HEK293 (cell line): Measurements from ENCODE around the gene ZNF70.

Source experiments
- CTCF ChIA-PET: fragments of 350-600 bp; formaldehyde crosslinking; extraction: SDS; loops from one replicate; lab custom pipeline; 2021; ENCODE audit warnings: antibody characterized with exemption; lab: Yijun Ruan, JAX
- POLR2A ChIA-PET: fragments of 300-600 bp; formaldehyde crosslinking; extraction: SDS; loops from one replicate; lab custom pipeline; 2020; ENCODE audit warnings: antibody characterized with exemption, inconsistent platforms; lab: Yijun Ruan, JAX
- H3K27ac ChIP-seq: fragments of 200-500 bp; sonication (Bioruptor generic); 2 replicates; pipeline ENCODE4 v1.5.1; 2014; ENCODE audit warnings: low read depth, low read length, control low read depth, inconsistent platforms; ENCODE audit errors: extremely low read depth
- H3K36me3 ChIP-seq, 2 experiments: fragments of 200-500 bp in 1 of 2; sonication (Bioruptor generic) in 1 of 2; 1 replicate in 1 of 2; 2 replicates in 1 of 2; pipeline ENCODE4 v1.5.1; 2014 to 2017; ENCODE audit warnings: inconsistent platforms in 2 of 2, low read length in 2 of 2; ENCODE audit not compliant: control insufficient read depth in 2 of 2, insufficient read depth in 1 of 2
- H3K4me1 ChIP-seq: fragments of 200-500 bp; sonication (Bioruptor generic); 2 replicates; pipeline ENCODE4 v1.5.1; 2014; ENCODE audit warnings: mild to moderate bottlenecking, low read length, inconsistent platforms; ENCODE audit not compliant: control insufficient read depth, insufficient read depth
- H3K4me3 ChIP-seq: 2 replicates; pipeline ENCODE4 v1.5.1; 2011; ENCODE audit warnings: low read depth, mild to moderate bottlenecking, control low read depth, low read length, moderate library complexity
- H3K9me3 ChIP-seq: fragments of 200-500 bp; sonication (Bioruptor generic); 2 replicates; pipeline ENCODE4 v1.5.1; 2014; ENCODE audit warnings: low read depth, low read length, inconsistent platforms; ENCODE audit not compliant: control insufficient read depth, insufficient read depth
- EGR2 ChIP-seq: fragments of 450-650 bp; formaldehyde crosslinking; IDR thresholded peaks from 2 replicates; pipeline ENCODE4 v1.5.1; 2016; ENCODE audit warnings: low read depth, missing biosample characterization, missing genetic modification characterization
- SCRT2 ChIP-seq: fragments of 450-650 bp; formaldehyde crosslinking; IDR thresholded peaks from 2 replicates; pipeline ENCODE4 v1.5.1; 2016; ENCODE audit warnings: missing biosample characterization, missing genetic modification characterization
- ZBTB20 ChIP-seq: fragments of 450-650 bp; formaldehyde crosslinking; IDR thresholded peaks from 2 replicates; pipeline ENCODE4 v1.5.1; 2016; ENCODE audit warnings: missing biosample characterization, missing genetic modification characterization
- ZEB2 ChIP-seq: fragments of 450-650 bp; formaldehyde crosslinking; IDR thresholded peaks from 2 replicates; pipeline ENCODE4 v1.5.1; 2016; ENCODE audit warnings: missing biosample characterization, missing genetic modification characterization
- ZNF140 ChIP-seq: fragments of 450-650 bp; formaldehyde crosslinking; IDR thresholded peaks from 2 replicates; pipeline ENCODE4 v1.5.1; 2016; ENCODE audit warnings: missing biosample characterization, missing genetic modification characterization
- ZNF175 ChIP-seq: fragments of 450-650 bp; formaldehyde crosslinking; IDR thresholded peaks from 2 replicates; pipeline ENCODE4 v1.5.1; 2016; ENCODE audit warnings: missing biosample characterization, missing genetic modification characterization
- ZNF274 ChIP-seq, 2 experiments: fragments of 200-500 bp in 1 of 2; fragments of 450-650 bp in 1 of 2; sonication (Bioruptor generic) in 1 of 2; formaldehyde crosslinking in 1 of 2; IDR thresholded peaks; 2 replicates each; pipeline versions ENCODE4 v1.5.1 to v1.6.1; 2014 to 2016; ENCODE audit warnings: borderline replicate concordance in 1 of 2, inconsistent platforms in 1 of 2, low read length in 1 of 2, missing biosample characterization in 1 of 2, missing genetic modification characterization in 1 of 2
- ZNF324 ChIP-seq: fragments of 450-650 bp; formaldehyde crosslinking; IDR thresholded peaks from 2 replicates; pipeline ENCODE4 v1.5.1; 2016; ENCODE audit warnings: missing biosample characterization, missing genetic modification characterization
- ZNF37A ChIP-seq: fragments of 450-650 bp; IDR thresholded peaks from 2 replicates; pipeline ENCODE4 v1.5.1; 2018; ENCODE audit warnings: missing biosample characterization, missing genetic modification characterization
- ZNF48 ChIP-seq: fragments of 450-650 bp; formaldehyde crosslinking; IDR thresholded peaks from 2 replicates; pipeline ENCODE4 v1.5.1; 2016; ENCODE audit warnings: missing biosample characterization, missing genetic modification characterization
- ZNF521 ChIP-seq: fragments of 450-650 bp; formaldehyde crosslinking; IDR thresholded peaks from 2 replicates; pipeline ENCODE4 v1.5.1; 2017; ENCODE audit warnings: missing biosample characterization, mild to moderate bottlenecking, missing genetic modification characterization
- ZNF585B ChIP-seq: fragments of 450-650 bp; formaldehyde crosslinking; IDR thresholded peaks from 2 replicates; pipeline ENCODE4 v1.5.1; 2016; ENCODE audit warnings: missing biosample characterization, missing genetic modification characterization
- ZNF658 ChIP-seq: fragments of 450-650 bp; formaldehyde crosslinking; IDR thresholded peaks from 2 replicates; pipeline ENCODE4; 2016; ENCODE audit warnings: missing biosample characterization, missing genetic modification characterization
- ZNF664 ChIP-seq: fragments of 450-650 bp; formaldehyde crosslinking; IDR thresholded peaks from 2 replicates; pipeline ENCODE4 v1.5.1; 2016; ENCODE audit warnings: missing biosample characterization, missing genetic modification characterization
- ZNF777 ChIP-seq: fragments of 450-650 bp; formaldehyde crosslinking; IDR thresholded peaks from 2 replicates; pipeline ENCODE4 v1.5.1; 2017; ENCODE audit warnings: missing biosample characterization, missing genetic modification characterization, borderline replicate concordance
- TF ChIP-seq, protein P1 (sequence below): fragments of 450-650 bp; formaldehyde crosslinking; IDR thresholded peaks from 2 replicates; pipeline ENCODE4 v1.5.1; 2016; ENCODE audit warnings: missing biosample characterization, missing genetic modification characterization, low read depth
- TF ChIP-seq, protein P2 (sequence below): fragments of 450-650 bp; formaldehyde crosslinking; IDR thresholded peaks from 2 replicates; pipeline ENCODE4 v1.5.1; 2016; ENCODE audit warnings: missing biosample characterization, missing genetic modification characterization, low read depth
- TF ChIP-seq, protein P3 (sequence below): fragments of 450-650 bp; formaldehyde crosslinking; conservative IDR thresholded peaks from 2 replicates; pipeline ENCODE4 v1.5.1; 2016; ENCODE audit warnings: low read depth, missing biosample characterization, missing genetic modification characterization

ZNF70 gene

DNA sequence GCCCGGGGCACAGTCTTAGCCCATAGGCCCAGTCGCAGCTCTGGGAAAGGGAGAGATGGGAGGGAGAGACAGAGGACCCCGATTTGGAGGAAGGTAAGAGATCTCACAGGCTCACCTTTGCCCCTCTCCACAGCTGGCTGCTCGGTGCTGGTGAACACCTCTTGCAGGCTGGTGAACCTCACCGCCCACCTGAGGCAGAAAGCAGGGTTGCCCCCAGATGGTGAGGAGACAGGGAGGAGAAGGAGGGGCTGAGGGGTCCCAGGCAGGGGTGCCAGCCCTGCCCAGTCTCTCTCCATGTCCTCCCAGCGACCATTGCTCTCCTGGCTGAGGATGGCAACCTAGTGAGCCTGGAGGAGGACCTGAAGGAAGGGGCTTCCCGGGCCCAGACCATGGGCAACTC lies 13.0 kb upstream of the ZNF70 start:
- Histone ChIP-seq H3K9me3 (no peaks in the 10 kb centered on the region), H3K27ac (no peak overlapping the region), H3K4me3 (no peak overlapping the region), H3K36me3 (peaks cover 0 to 24% of the 10 kb centered on the region in 2 experiments; a peak in 1 of 3 replicates), H3K4me1 (no peaks in the 10 kb centered on the region)
- ChIA-PET POLR2A (no interaction called here), CTCF (no interaction called here)
- TF ChIP-seq ZNF175 (tag by site-specific recombination), result no peak
- TF ChIP-seq ZNF585B (tag by site-specific recombination), result no peak
- no peak for TF ChIP-seq EGR2
- no peak for TF ChIP-seq ZNF37A (tag by site-specific recombination)
- TF ChIP-seq ZNF521, result no peak
- TF ChIP-seq, protein P1, sequence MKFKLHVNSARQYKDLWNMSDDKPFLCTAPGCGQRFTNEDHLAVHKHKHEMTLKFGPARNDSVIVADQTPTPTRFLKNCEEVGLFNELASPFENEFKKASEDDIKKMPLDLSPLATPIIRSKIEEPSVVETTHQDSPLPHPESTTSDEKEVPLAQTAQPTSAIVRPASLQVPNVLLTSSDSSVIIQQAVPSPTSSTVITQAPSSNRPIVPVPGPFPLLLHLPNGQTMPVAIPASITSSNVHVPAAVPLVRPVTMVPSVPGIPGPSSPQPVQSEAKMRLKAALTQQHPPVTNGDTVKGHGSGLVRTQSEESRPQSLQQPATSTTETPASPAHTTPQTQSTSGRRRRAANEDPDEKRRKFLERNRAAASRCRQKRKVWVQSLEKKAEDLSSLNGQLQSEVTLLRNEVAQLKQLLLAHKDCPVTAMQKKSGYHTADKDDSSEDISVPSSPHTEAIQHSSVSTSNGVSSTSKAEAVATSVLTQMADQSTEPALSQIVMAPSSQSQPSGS (tag by site-specific recombination), result no peak
- TF ChIP-seq ZNF140 (tag by site-specific recombination), result no peak
- TF ChIP-seq ZNF324 (tag by site-specific recombination), result no peak
- TF ChIP-seq, protein P2, sequence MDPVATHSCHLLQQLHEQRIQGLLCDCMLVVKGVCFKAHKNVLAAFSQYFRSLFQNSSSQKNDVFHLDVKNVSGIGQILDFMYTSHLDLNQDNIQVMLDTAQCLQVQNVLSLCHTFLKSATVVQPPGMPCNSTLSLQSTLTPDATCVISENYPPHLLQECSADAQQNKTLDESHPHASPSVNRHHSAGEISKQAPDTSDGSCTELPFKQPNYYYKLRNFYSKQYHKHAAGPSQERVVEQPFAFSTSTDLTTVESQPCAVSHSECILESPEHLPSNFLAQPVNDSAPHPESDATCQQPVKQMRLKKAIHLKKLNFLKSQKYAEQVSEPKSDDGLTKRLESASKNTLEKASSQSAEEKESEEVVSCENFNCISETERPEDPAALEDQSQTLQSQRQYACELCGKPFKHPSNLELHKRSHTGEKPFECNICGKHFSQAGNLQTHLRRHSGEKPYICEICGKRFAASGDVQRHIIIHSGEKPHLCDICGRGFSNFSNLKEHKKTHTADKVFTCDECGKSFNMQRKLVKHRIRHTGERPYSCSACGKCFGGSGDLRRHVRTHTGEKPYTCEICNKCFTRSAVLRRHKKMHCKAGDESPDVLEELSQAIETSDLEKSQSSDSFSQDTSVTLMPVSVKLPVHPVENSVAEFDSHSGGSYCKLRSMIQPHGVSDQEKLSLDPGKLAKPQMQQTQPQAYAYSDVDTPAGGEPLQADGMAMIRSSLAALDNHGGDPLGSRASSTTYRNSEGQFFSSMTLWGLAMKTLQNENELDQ (tag by site-specific recombination), result no peak
- no peak for TF ChIP-seq ZNF274 (IDR thresholded peaks at IDR 0.05; ENCODE audit: low read length)
- TF ChIP-seq ZNF274 (tag by site-specific recombination; IDR thresholded peaks at IDR 0.05; ENCODE audit: borderline replicate concordance), result no peak
- no peak for TF ChIP-seq ZNF658 (tag by site-specific recombination)
- TF ChIP-seq, protein P3, sequence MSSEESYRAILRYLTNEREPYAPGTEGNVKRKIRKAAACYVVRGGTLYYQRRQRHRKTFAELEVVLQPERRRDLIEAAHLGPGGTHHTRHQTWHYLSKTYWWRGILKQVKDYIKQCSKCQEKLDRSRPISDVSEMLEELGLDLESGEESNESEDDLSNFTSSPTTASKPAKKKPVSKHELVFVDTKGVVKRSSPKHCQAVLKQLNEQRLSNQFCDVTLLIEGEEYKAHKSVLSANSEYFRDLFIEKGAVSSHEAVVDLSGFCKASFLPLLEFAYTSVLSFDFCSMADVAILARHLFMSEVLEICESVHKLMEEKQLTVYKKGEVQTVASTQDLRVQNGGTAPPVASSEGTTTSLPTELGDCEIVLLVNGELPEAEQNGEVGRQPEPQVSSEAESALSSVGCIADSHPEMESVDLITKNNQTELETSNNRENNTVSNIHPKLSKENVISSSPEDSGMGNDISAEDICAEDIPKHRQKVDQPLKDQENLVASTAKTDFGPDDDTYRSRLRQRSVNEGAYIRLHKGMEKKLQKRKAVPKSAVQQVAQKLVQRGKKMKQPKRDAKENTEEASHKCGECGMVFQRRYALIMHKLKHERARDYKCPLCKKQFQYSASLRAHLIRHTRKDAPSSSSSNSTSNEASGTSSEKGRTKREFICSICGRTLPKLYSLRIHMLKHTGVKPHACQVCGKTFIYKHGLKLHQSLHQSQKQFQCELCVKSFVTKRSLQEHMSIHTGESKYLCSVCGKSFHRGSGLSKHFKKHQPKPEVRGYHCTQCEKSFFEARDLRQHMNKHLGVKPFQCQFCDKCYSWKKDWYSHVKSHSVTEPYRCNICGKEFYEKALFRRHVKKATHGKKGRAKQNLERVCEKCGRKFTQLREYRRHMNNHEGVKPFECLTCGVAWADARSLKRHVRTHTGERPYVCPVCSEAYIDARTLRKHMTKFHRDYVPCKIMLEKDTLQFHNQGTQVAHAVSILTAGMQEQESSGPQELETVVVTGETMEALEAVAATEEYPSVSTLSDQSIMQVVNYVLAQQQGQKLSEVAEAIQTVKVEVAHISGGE (tag by site-specific recombination), result no peak
- TF ChIP-seq ZBTB20 (tag by site-specific recombination), result no peak
- TF ChIP-seq ZNF777 (tag by site-specific recombination), result no peak
- TF ChIP-seq ZNF664 (tag by site-specific recombination), result no peak

DNA sequence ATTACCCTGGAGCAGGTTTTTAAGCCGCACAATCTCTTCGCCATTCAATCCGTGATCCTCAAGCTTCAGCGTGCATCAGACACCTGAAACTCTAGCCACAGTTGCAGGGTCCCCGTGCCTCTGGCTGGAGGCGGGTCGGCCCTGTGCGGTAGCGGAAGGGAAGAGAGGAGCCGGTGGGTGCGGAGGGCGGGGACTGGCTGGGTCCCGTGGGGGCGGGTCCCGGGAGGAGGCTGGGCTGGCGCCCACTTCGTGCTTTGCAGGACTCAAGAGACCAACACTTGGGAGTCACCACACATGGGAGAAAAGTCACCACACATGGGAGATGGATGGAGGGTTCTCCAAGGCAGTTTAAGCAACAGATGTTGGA lies 12.7 kb upstream of the ZNF70 start:
- ChIA-PET POLR2A (no interaction called here), CTCF (no interaction called here)
- TF ChIP-seq ZEB2, result no peak
- no peak for TF ChIP-seq ZNF48 (tag by site-specific recombination)
- 0 out of 2 replicates have a peak, but pooled peaks have one; percentile 24 for TF ChIP-seq SCRT2 (tag by site-specific recombination)
- Histone ChIP-seq H3K9me3 (no peaks in the 10 kb centered on the region), H3K27ac (no peak overlapping the region), H3K4me3 (no peak overlapping the region), H3K4me1 (no peaks in the 10 kb centered on the region), H3K36me3 (peaks cover 0 to 24% of the 10 kb centered on the region in 2 experiments; a peak in 1 of 3 replicates)
